K562 (cell line): ENCODE results near the gene ASB10. TPM values are rescaled to one million over a fixed set of nuclear protein-coding genes. Genes with fewer than 3 reads are reported as not detected.

ENCODE experiments used
- ATAC-seq: fragments of 200-7000 bp; cut with Tn5 transposase; 3 replicates; pipeline ENCODE4 v1.9.1; 2020; ENCODE audit warnings: moderate library complexity
- BruUV-seq: library from RNA; stranded (reverse); fragments of 400-500 nt; replicated peaks from 2 replicates; lab custom pipeline; 2021; lab: Mats Ljungman, UMichigan
- CTCF ChIA-PET: fragments of 300-600 bp; formaldehyde crosslinking; extraction: SDS; loops from one replicate; lab custom pipeline; 2021; ENCODE audit warnings: low intra/inter-chr PET ratio; lab: Yijun Ruan, JAX
- POLR2A ChIA-PET: fragments of 300-600, 350-650 bp; sonication (Branson Sonifier 250); formaldehyde crosslinking; extraction: SDS; loops from one replicate; lab custom pipeline; 2021; ENCODE audit warnings: antibody characterized with exemption, inconsistent platforms; lab: Yijun Ruan, JAX
- DNase-seq, 4 experiments: peaks; one replicate each; pipeline versions ENCODE4 v3.0.0 to v3.0.0-alpha.2; 2011 to 2018; ENCODE audit warnings: low spot score in 3 of 4, mixed read lengths in 3 of 4; ENCODE audit errors: extremely low read depth in 1 of 4
- FAIRE-seq: peaks from 2 replicates; lab custom pipeline; 2011; peaks lifted over from hg19 to GRCh38; lab: Jason Lieb, UNC
- H2AFZ ChIP-seq: 2 replicates; pipeline ENCODE4 v1.6.0; 2011; ENCODE audit warnings: low read depth, low read length, control low read depth, inconsistent platforms
- H3K27ac ChIP-seq: fragments of 200-600 bp; 3 replicates; pipeline ENCODE4 v1.8.0; 2011; ENCODE audit warnings: low read depth, mild to moderate bottlenecking, control low read depth, inconsistent platforms, low read length, moderate library complexity, mixed read lengths; ENCODE audit errors: extremely low read depth
- H3K27me3 ChIP-seq, 2 experiments: fragments of 300-600 bp in 1 of 2; 2 replicates in 1 of 2; 3 replicates in 1 of 2; pipeline versions ENCODE4 v1.6.0 to v1.8.0; 2011; ENCODE audit warnings: inconsistent platforms in 2 of 2, low read length in 2 of 2, mild to moderate bottlenecking in 1 of 2, mixed read lengths in 1 of 2, moderate library complexity in 1 of 2; ENCODE audit not compliant: control insufficient read depth in 2 of 2, insufficient read depth in 2 of 2
- H3K36me3 ChIP-seq: fragments of 300-600 bp; 3 replicates; pipeline ENCODE4 v1.8.0; 2011; ENCODE audit warnings: mild to moderate bottlenecking, low read length, inconsistent platforms; ENCODE audit not compliant: control insufficient read depth, insufficient read depth
- H3K4me1 ChIP-seq, 2 experiments: fragments of 200-600 bp in 1 of 2; replicated peaks in 1 of 2; 2 replicates in 1 of 2; 3 replicates in 1 of 2; pipeline versions ENCODE4 v1.5.1 to v1.8.0; 2011; ENCODE audit warnings: inconsistent platforms in 2 of 2, low read length in 2 of 2, mild to moderate bottlenecking in 1 of 2, mixed read lengths in 1 of 2, moderate library complexity in 1 of 2; ENCODE audit not compliant: control insufficient read depth in 2 of 2, insufficient read depth in 2 of 2
- H3K4me2 ChIP-seq: 2 replicates; pipeline ENCODE4 v1.6.1; 2011; ENCODE audit warnings: low read length, control low read depth, inconsistent platforms, mixed read lengths; ENCODE audit not compliant: insufficient read depth
- H3K4me3 ChIP-seq: fragments of 200-600 bp; sonication (generic), shearing (Covaris generic); 2 replicates; pipeline ENCODE4 v1.5.1; 2016; ENCODE audit warnings: control low read depth, inconsistent platforms
- H3K79me2 ChIP-seq: fragments of 200-600 bp; 3 replicates; pipeline ENCODE4 v1.8.0; 2011; ENCODE audit warnings: low read length, inconsistent platforms; ENCODE audit not compliant: control insufficient read depth, insufficient read depth
- H3K9ac ChIP-seq, 2 experiments: 2 replicates each; pipeline versions ENCODE4 v1.6.0 to v1.6.1; 2011; ENCODE audit warnings: low read depth in 2 of 2, low read length in 2 of 2, control low read depth in 1 of 2, inconsistent platforms in 1 of 2, mild to moderate bottlenecking in 1 of 2, mixed read lengths in 1 of 2; ENCODE audit not compliant: insufficient read depth in 1 of 2
- H3K9me1 ChIP-seq: one replicate; pipeline ENCODE4 v1.6.0; 2011; ENCODE audit warnings: inconsistent platforms, mild to moderate bottlenecking, low read length, moderate library complexity; ENCODE audit not compliant: control insufficient read depth, insufficient read depth
- H3K9me3 ChIP-seq: replicated peaks from 2 replicates; pipeline ENCODE4 v1.5.1; 2011; ENCODE audit warnings: low read depth, low read length, inconsistent platforms; ENCODE audit not compliant: control insufficient read depth, insufficient read depth
- H4K20me1 ChIP-seq: replicated peaks from 2 replicates; pipeline ENCODE4 v1.6.1; 2011; ENCODE audit warnings: low read length, inconsistent platforms, mixed read lengths; ENCODE audit not compliant: control insufficient read depth, insufficient read depth
- CTCFL ChIP-seq: IDR thresholded peaks from 2 replicates; pipeline ENCODE4 v1.6.1; 2011; ENCODE audit warnings: borderline replicate concordance, low read depth, mild to moderate bottlenecking, moderate library complexity, low read length; ENCODE audit not compliant: insufficient read depth, poor library complexity, severe bottlenecking
- NKRF ChIP-seq: fragments of 450-650 bp; IDR thresholded peaks from 2 replicates; pipeline ENCODE4 v1.6.1; 2016; ENCODE audit warnings: borderline replicate concordance
- POLR2A ChIP-seq: fragments of 450-650 bp; conservative IDR thresholded peaks from 2 replicates; pipeline ENCODE4 v1.6.1; 2016
- POLR2G ChIP-seq: fragments of 200-400 bp; formaldehyde crosslinking; IDR thresholded peaks from 2 replicates; pipeline ENCODE4 v1.6.1; 2017; ENCODE audit warnings: low read depth, mild to moderate bottlenecking, antibody characterized with exemption, low read length, moderate library complexity
- WGBS: fragments of 100-300 bp; shearing (Covaris generic); methylation state at CpG from one replicate; pipeline ENCODE4 v1.1.6; 2016; ENCODE audit warnings: low coverage, mixed read lengths; ENCODE audit not compliant: insufficient coverage; ENCODE audit errors: missing lambda C conversion rate; 5-methylcytosine and 5-hydroxymethylcytosine counted together
- in situ Hi-C: fragments of 300-500 bp; cut with MboI; formaldehyde crosslinking; loops from 4 replicates; pipeline ENCODE4 v1.15.0; 2018; ENCODE audit warnings: inconsistent platforms, mixed read lengths
- intact Hi-C: fragments of 100-400 bp; cut with micrococcal nuclease; formaldehyde crosslinking; loops from 2 replicates; pipeline ENCODE4 v1.14.2; 2022
- polyA plus RNA-seq, 8 experiments: library from polyadenylated mRNA; depleted of rRNA in 4 of 8; stranded (reverse) in 5 of 8; unstranded in 3 of 8; fragments of >200 nt; fragmentation: Nextera tagmentation in 2 of 8; fragmentation: Illumina TruSeq in 1 of 8; extraction: Ambion mirVana in 2 of 8; extraction: Trizol in 1 of 8; gene quantifications; 2 replicates each; pipeline versions ENCODE4 v1.2.1 to v1.2.3, GENCODE V29; 2011 to 2014; ENCODE audit warnings: inconsistent platforms in 1 of 8, missing spikeins in 1 of 8
- total RNA-seq, 7 experiments: library from RNA; depleted of rRNA in 6 of 7; stranded (reverse); fragments of >200 nt in 6 of 7; fragmentation: Illumina TruSeq in 2 of 7; extraction: Trizol in 2 of 7; gene quantifications; 2 replicates each; pipeline versions ENCODE4 v1.2.1 to v1.2.3, GENCODE V29; 2011 to 2021; ENCODE audit warnings: low replicate concordance in 1 of 7

The ASB10 gene
- total and polyA plus RNA-seq, 9 of the 15 experiments (the other 6 are each of a cell fraction or from before 2014, with no cell fraction given): not detected

- TF ChIP-seq CTCFL: no peak
Observed at GRCh38 chr7:151144387-151144786, 42.7 kb downstream of the ASB10 start (continued).

- ATAC-seq (no peak), DNase-seq (no peak), FAIRE-seq (no peak)
- ChIA-PET CTCF (interaction anchor here (0.6 kb wide), 1 partner anchor 11 kb away, joined by 3 read pairs; no protein-coding TSS in a partner anchor), POLR2A (interaction anchor here (1.4 to 1.7 kb wide), 2 partner anchors 9 to 14 kb away, joined by 4 to 5 read pairs; no protein-coding TSS in a partner anchor)
- TF ChIP-seq POLR2A (0 out of 2 replicates have a peak, but pooled peaks have one; percentile 29), POLR2G (peak; percentile 19; the same call in 1 of the 2 replicates), NKRF (no peak)
- intact Hi-C loops (no loop called here), in situ Hi-C loops (no loop called here)
- H3K4me3 ChIP-seq: no peak overlapping the region
- peaks cover 2 to 4% of the 10 kb centered on the region in 2 experiments; a peak in 3 of 5 replicates for H3K27me3 ChIP-seq
- H3K9me1 ChIP-seq: peaks cover 5% of the 10 kb centered on the region
- H3K4me2 ChIP-seq: no peak overlapping the region
- H3K4me1 ChIP-seq: peaks cover 0 to 21% of the 10 kb centered on the region in 2 experiments; a peak in 2 of 5 replicates
- no peak overlapping the region for H3K9ac ChIP-seq
- H2AFZ ChIP-seq: no peak overlapping the region
- H3K36me3 ChIP-seq: peaks cover 61% of the 10 kb centered on the region
- peaks cover 4% of the 10 kb centered on the region; the same call in 1 of the 2 replicates for H4K20me1 ChIP-seq
- 90% methylated on average over 25 of the region's 25 CpGs for WGBS
- H3K27ac ChIP-seq: no peak overlapping the region
- BruUV-seq: no TSS peak
- no peaks in the 10 kb centered on the region for H3K9me3 ChIP-seq
- no peaks in the 10 kb centered on the region for H3K79me2 ChIP-seq
Observed at GRCh38 chr7:151143261-151144015, 43.6 kb downstream of the ASB10 start.
